Hepatocyte (in vitro differentiated cells): Measurements from ENCODE around the gene CHSY3. TPM values are rescaled to one million over a fixed set of nuclear protein-coding genes. Genes with fewer than 3 reads are reported as not detected.
A peak's percentile ranks its signal among the peaks of the same experiment; 100 is the strongest.

Experiments used
- DNase-seq: peaks from one replicate; pipeline ENCODE4 v3.0.0-alpha.2; 2016; ENCODE audit warnings: low spot score
- H2AFZ ChIP-seq: fragments of 200-600 bp; sonication (generic); 2 replicates; pipeline ENCODE4 v1.6.0; 2016; ENCODE audit warnings: antibody characterized with exemption, mild to moderate bottlenecking
- H3K27ac ChIP-seq: fragments of 200-600 bp; sonication (generic); 2 replicates; pipeline ENCODE4 v1.5.1; 2016; ENCODE audit warnings: mild to moderate bottlenecking
- H3K27me3 ChIP-seq: fragments of 200-600 bp; sonication (generic); 2 replicates; pipeline ENCODE4 v1.6.1; 2016
- H3K36me3 ChIP-seq: fragments of 200-600 bp; sonication (generic); replicated peaks from 2 replicates; pipeline ENCODE4 v1.5.1; 2016; ENCODE audit warnings: low read depth; ENCODE audit not compliant: insufficient read depth
- H3K4me1 ChIP-seq: fragments of 200-600 bp; sonication (generic); 2 replicates; pipeline ENCODE4 v1.5.1; 2016; ENCODE audit warnings: mild to moderate bottlenecking, moderate library complexity; ENCODE audit not compliant: insufficient read depth
- H3K4me2 ChIP-seq: fragments of 200-600 bp; sonication (generic); 2 replicates; pipeline ENCODE4 v1.6.0; 2016
- H3K4me3 ChIP-seq: fragments of 200-600 bp; sonication (generic); 2 replicates; pipeline ENCODE4 v1.5.1; 2016; ENCODE audit warnings: mild to moderate bottlenecking
- H3K79me2 ChIP-seq: fragments of 200-600 bp; sonication (generic); 2 replicates; pipeline ENCODE4 v1.6.0; 2017; ENCODE audit warnings: mild to moderate bottlenecking
- H3K9me2 ChIP-seq: fragments of 200-600 bp; sonication (generic); replicated peaks from 2 replicates; pipeline ENCODE4 v1.6.0; 2017; ENCODE audit warnings: mild to moderate bottlenecking; ENCODE audit not compliant: insufficient read depth
- H3K9me3 ChIP-seq: fragments of 200-600 bp; sonication (generic); 2 replicates; pipeline ENCODE4 v1.5.1; 2016; ENCODE audit warnings: low read depth, mild to moderate bottlenecking
- H4K20me1 ChIP-seq: fragments of 200-600 bp; sonication (generic); 2 replicates; pipeline ENCODE4 v1.6.0; 2016; ENCODE audit warnings: mild to moderate bottlenecking; ENCODE audit not compliant: insufficient read depth, poor library complexity, severe bottlenecking
- CTCF ChIP-seq: fragments of 200-600 bp; sonication (generic); IDR thresholded peaks from 2 replicates; pipeline ENCODE4 v1.5.1; 2016; ENCODE audit warnings: antibody characterized with exemption, mild to moderate bottlenecking; ENCODE audit not compliant: poor library complexity
- EZH2 ChIP-seq: fragments of 200-600 bp; sonication (generic); IDR thresholded peaks from 2 replicates; pipeline ENCODE4 v1.6.1; 2016; ENCODE audit warnings: antibody characterized with exemption, mild to moderate bottlenecking, borderline replicate concordance
- EZH2phosphoT487 ChIP-seq: fragments of 200-600 bp; sonication (generic); IDR thresholded peaks from one replicate; pipeline ENCODE4 v1.6.1; 2018; ENCODE audit warnings: antibody characterized with exemption, mild to moderate bottlenecking, low read depth, moderate library complexity; ENCODE audit not compliant: unreplicated experiment, severe bottlenecking
- WGBS: methylation state at CpG from one replicate; pipeline ENCODE4 v1.1.6; 2016; ENCODE audit warnings: low lambda C conversion rate; ENCODE audit errors: missing lambda C conversion rate; 5-methylcytosine and 5-hydroxymethylcytosine counted together
- polyA plus RNA-seq: library from polyadenylated mRNA; unstranded; fragments of >200 nt; fragmentation: Nextera tagmentation; extraction: Ambion mirVana; gene quantifications from 2 replicates; pipeline ENCODE4 v1.2.1, GENCODE V29; 2016
- total RNA-seq: library from RNA; depleted of rRNA; stranded (reverse); fragments of >200 nt; gene quantifications from 2 replicates; pipeline ENCODE4 v1.2.3, GENCODE V29; 2014

CHSY3 gene
- total RNA-seq, result 22.4 and 23.6 TPM in 2 replicates
- 16.0 and 18.1 TPM in 2 replicates for polyA plus RNA-seq

GRCh38 chr5:129904102-129904666 lies at the start of gene CHSY3:
Gene CHSY3 (plus strand): TSS chr5:129904465.
- Histone ChIP-seq H3K79me2 (peaks cover 17% of the 10 kb centered on the region), H3K36me3 (no peaks in the 10 kb centered on the region), H3K9me3 (no peaks in the 10 kb centered on the region), H3K4me3 (peak within 1 kb of the TSS; percentile 86), H3K4me1 (no peaks in the 10 kb centered on the region), H3K27ac (peak within 1 kb of the TSS; percentile 85), H3K27me3 (no peaks in the 10 kb centered on the region), H2AFZ (peak within 1 kb of the TSS; percentile 97), H3K9me2 (no peaks in the 10 kb centered on the region), H4K20me1 (no peaks in the 10 kb centered on the region), H3K4me2 (peak within 1 kb of the TSS; percentile 96)
- DNase-seq, result peak; percentile 93
- TF ChIP-seq EZH2phosphoT487, result no peak
- no peak for TF ChIP-seq CTCF
- TF ChIP-seq EZH2, result no peak
- WGBS, result 0% methylated on average over 13 of the region's 62 CpGs

- H3K9me2 ChIP-seq, result no peaks in the 10 kb centered on the region
- H3K27me3 ChIP-seq, result no peaks in the 10 kb centered on the region
- WGBS, result 100% methylated on average over 1 of the region's 1 CpG
- no peaks in the 10 kb centered on the region for H3K4me1 ChIP-seq
- no peak for DNase-seq
- H2AFZ ChIP-seq, result no peak overlapping the region
- no peak for TF ChIP-seq EZH2phosphoT487
- TF ChIP-seq CTCF, result no peak
- TF ChIP-seq EZH2, result no peak
- H3K4me3 ChIP-seq, result no peak overlapping the region
- H3K27ac ChIP-seq, result no peak overlapping the region
- no peak overlapping the region for H3K4me2 ChIP-seq
- H4K20me1 ChIP-seq, result no peaks in the 10 kb centered on the region
- no peaks in the 10 kb centered on the region for H3K79me2 ChIP-seq
- H3K36me3 ChIP-seq, result no peaks in the 10 kb centered on the region
- H3K9me3 ChIP-seq, result no peaks in the 10 kb centered on the region
Observed at GRCh38 chr5:129856325-129856724, 47.9 kb upstream of the CHSY3 start.

- H4K20me1 ChIP-seq, result no peaks in the 10 kb centered on the region
- TF ChIP-seq EZH2phosphoT487, result no peak
- TF ChIP-seq CTCF, result no peak
- no peak for TF ChIP-seq EZH2
- H3K4me3 ChIP-seq, result no peak overlapping the region
- H3K4me1 ChIP-seq, result no peaks in the 10 kb centered on the region
- H3K27ac ChIP-seq, result no peak overlapping the region
- no peaks in the 10 kb centered on the region for H3K9me2 ChIP-seq
- H2AFZ ChIP-seq, result no peak overlapping the region
- 80% methylated on average over 1 of the region's 1 CpG for WGBS
- no peaks in the 10 kb centered on the region for H3K79me2 ChIP-seq
- H3K4me2 ChIP-seq, result no peak overlapping the region
- no peak for DNase-seq
- H3K9me3 ChIP-seq, result no peaks in the 10 kb centered on the region
- no peaks in the 10 kb centered on the region for H3K27me3 ChIP-seq
- no peaks in the 10 kb centered on the region for H3K36me3 ChIP-seq
Observed at GRCh38 chr5:129857116-129857515, 47.1 kb upstream of the CHSY3 start.
